GM23248 (cell line): Measurements from ENCODE around the gene SEMA3C.

Source experiments
- EZH2 ChIP-seq: fragments of 200-600 bp; sonication (generic); IDR thresholded peaks from 2 replicates; pipeline ENCODE4 v1.6.1; 2018; ENCODE audit warnings: antibody characterized with exemption, mild to moderate bottlenecking; ENCODE audit not compliant: insufficient read depth, poor library complexity, severe bottlenecking
- EZH2phosphoT487 ChIP-seq: fragments of 200-600 bp; sonication (generic); IDR thresholded peaks from 2 replicates; pipeline ENCODE4 v1.6.1; 2018; ENCODE audit warnings: antibody characterized with exemption, moderate library complexity, mild to moderate bottlenecking, low read depth; ENCODE audit not compliant: insufficient read depth

GRCh38 chr7:80783678-80784327 lies 135.0 kb downstream of the SEMA3C start:
- TF ChIP-seq EZH2phosphoT487 (no peak), EZH2 (no peak)
